Endothelial cell of umbilical vein (primary cell): ENCODE results near the gene MAN1A2. TPM values are rescaled to one million over a fixed set of nuclear protein-coding genes. Genes with fewer than 3 reads are reported as not detected.

Experiments used
- BruUV-seq: library from RNA; stranded (reverse); fragments of 400-500 nt; replicated peaks from 2 replicates; lab custom pipeline; 2021; lab: Mats Ljungman, UMichigan
- CTCF ChIA-PET: fragments of 300-600, 350-600 bp; sonication (Branson Sonifier 250); formaldehyde crosslinking; loops from one replicate; lab custom pipeline; 2021; ENCODE audit warnings: antibody characterized with exemption, inconsistent platforms; lab: Charles Lee
- POLR2A ChIA-PET: fragments of 300-600, 350-600 bp; sonication (Branson Sonifier 250); formaldehyde crosslinking; loops from one replicate; lab custom pipeline; 2021; ENCODE audit warnings: antibody characterized with exemption, inconsistent platforms; lab: Charles Lee
- DNase-seq: peaks from one replicate; pipeline ENCODE4 v3.0.0-alpha.2; 2011; ENCODE audit warnings: low read depth, low spot score
- FAIRE-seq: peaks from 2 replicates; lab custom pipeline; 2011; peaks lifted over from hg19 to GRCh38; lab: Jason Lieb, UNC
- H2AFZ ChIP-seq: 2 replicates; pipeline ENCODE4 v1.6.0; 2012; ENCODE audit warnings: low read depth, low read length, control low read depth, inconsistent platforms
- H3K27ac ChIP-seq: 2 replicates; pipeline ENCODE4 v1.5.1; 2011; ENCODE audit warnings: low read depth, mild to moderate bottlenecking, control low read depth, low read length, moderate library complexity; ENCODE audit not compliant: insufficient read depth
- H3K27me3 ChIP-seq, 2 experiments: 2 replicates each; pipeline versions ENCODE4 v1.6.0 to v1.6.1; 2011; ENCODE audit warnings: low read length in 2 of 2, mixed read lengths in 1 of 2; ENCODE audit not compliant: control insufficient read depth in 2 of 2, insufficient read depth in 2 of 2
- H3K36me3 ChIP-seq, 2 experiments: 2 replicates in 1 of 2; 3 replicates in 1 of 2; pipeline ENCODE4 v1.5.1; 2011; ENCODE audit warnings: low read length in 2 of 2, mild to moderate bottlenecking in 1 of 2, moderate library complexity in 1 of 2; ENCODE audit not compliant: control insufficient read depth in 2 of 2, insufficient read depth in 2 of 2; ENCODE audit errors: extremely low read depth in 1 of 2
- H3K4me1 ChIP-seq: 3 replicates; pipeline ENCODE4 v1.5.1; 2011; ENCODE audit warnings: mild to moderate bottlenecking, low read length; ENCODE audit not compliant: control insufficient read depth, insufficient read depth; ENCODE audit errors: extremely low read depth
- H3K4me2 ChIP-seq: 2 replicates; pipeline ENCODE4 v1.6.1; 2011; ENCODE audit warnings: low read length, control low read depth, mixed read lengths; ENCODE audit not compliant: insufficient read depth
- H3K4me3 ChIP-seq, 3 experiments: fragments of 200-600 bp in 1 of 3; sonication (generic), shearing (Covaris generic) in 1 of 3; replicated peaks in 1 of 3; 2 replicates each; pipeline ENCODE4 v1.5.1; 2011 to 2016; ENCODE audit warnings: control low read depth in 3 of 3, low read length in 3 of 3, mild to moderate bottlenecking in 2 of 3, inconsistent platforms in 1 of 3, low read depth in 1 of 3, moderate library complexity in 1 of 3; ENCODE audit not compliant: insufficient read depth in 1 of 3
- H3K79me2 ChIP-seq: 2 replicates; pipeline ENCODE4 v1.6.0; 2012; ENCODE audit warnings: low read length, inconsistent platforms; ENCODE audit not compliant: control insufficient read depth, insufficient read depth
- H3K9ac ChIP-seq: replicated peaks from 2 replicates; pipeline ENCODE3; 2011; ENCODE audit warnings: low read length, control low read depth; ENCODE audit not compliant: insufficient read depth; ENCODE audit errors: extremely low read depth
- H3K9me1 ChIP-seq: replicated peaks from 3 replicates; pipeline ENCODE4 v1.6.0; 2011; ENCODE audit warnings: mild to moderate bottlenecking, low read length; ENCODE audit not compliant: control insufficient read depth, insufficient read depth; ENCODE audit errors: extremely low read depth
- H3K9me3 ChIP-seq: replicated peaks from 2 replicates; pipeline ENCODE4 v1.5.1; 2012; ENCODE audit warnings: low read length, inconsistent platforms; ENCODE audit not compliant: control insufficient read depth, insufficient read depth
- H4K20me1 ChIP-seq: replicated peaks from 2 replicates; pipeline ENCODE3; 2011; ENCODE audit warnings: mild to moderate bottlenecking, low read length; ENCODE audit not compliant: control insufficient read depth, insufficient read depth; ENCODE audit errors: extremely low read depth
- EZH2 ChIP-seq: IDR thresholded peaks from 2 replicates; pipeline ENCODE4 v1.6.1; 2012; ENCODE audit warnings: borderline replicate concordance, low read depth, mild to moderate bottlenecking, moderate library complexity, low read length, inconsistent platforms; ENCODE audit not compliant: severe bottlenecking
- FOS ChIP-seq: IDR thresholded peaks from 2 replicates; pipeline ENCODE4 v1.6.1; 2011; ENCODE audit warnings: mild to moderate bottlenecking, low read length, moderate library complexity, borderline replicate concordance; ENCODE audit not compliant: insufficient read depth
- GATA2 ChIP-seq: IDR thresholded peaks from 2 replicates; pipeline ENCODE4 v1.7.0; 2011; ENCODE audit warnings: low read depth, mild to moderate bottlenecking, moderate library complexity, mixed read lengths, low read length; ENCODE audit not compliant: insufficient read length, insufficient read depth
- JUN ChIP-seq: IDR thresholded peaks from 2 replicates; pipeline ENCODE4 v1.6.1; 2011; ENCODE audit warnings: borderline replicate concordance, low read depth; ENCODE audit not compliant: insufficient read length, insufficient read depth
- MYC ChIP-seq: IDR thresholded peaks from one replicate; pipeline ENCODE4 v1.6.1; 2011; ENCODE audit warnings: mild to moderate bottlenecking, low read depth, low read length
- POLR2A ChIP-seq: IDR thresholded peaks from 2 replicates; pipeline ENCODE4 v1.6.1; 2012; ENCODE audit warnings: low read depth, mild to moderate bottlenecking, control low read depth, low read length
- POLR2AphosphoS5 ChIP-seq: IDR thresholded peaks from 2 replicates; pipeline ENCODE4 v1.6.1; 2012; ENCODE audit warnings: low read depth, mild to moderate bottlenecking, control low read depth, low read length, moderate library complexity; ENCODE audit not compliant: insufficient read depth
- dilution Hi-C: fragments of 300-500 bp; cut with MboI; formaldehyde crosslinking; loops from one replicate; pipeline ENCODE4 v1.15.0; 2019; ENCODE audit warnings: low sequenced_read_pairs; ENCODE audit not compliant: extremely low pct_ligation_motif_present
- intact Hi-C: fragments of 100-400 bp; cut with micrococcal nuclease; formaldehyde crosslinking; loops from one replicate; pipeline ENCODE4 v1.10.0; 2022
- polyA plus RNA-seq, 4 experiments: library from polyadenylated mRNA; depleted of rRNA in 3 of 4; stranded (reverse) in 3 of 4; unstranded in 1 of 4; fragments of >200 nt; gene quantifications; 2 replicates each; pipeline versions ENCODE4 v1.2.1 to v1.2.3, GENCODE V29; 2011 to 2012; ENCODE audit warnings: missing spikeins in 1 of 4
- total RNA-seq: library from RNA; stranded (reverse); gene quantifications from 2 replicates; pipeline ENCODE4 v1.2.3, GENCODE V29; 2021
- TF ChIP-seq, protein P1 (sequence below): IDR thresholded peaks from 2 replicates; pipeline ENCODE4 v1.6.1; 2011; ENCODE audit not compliant: insufficient read depth, insufficient read length
- TF ChIP-seq, protein P2 (sequence below), 2 donors: IDR thresholded peaks; 1 replicate in 1 of 2; 2 replicates in 1 of 2; pipeline ENCODE4 v1.5.1; 2011; ENCODE audit warnings: low read length in 2 of 2, mild to moderate bottlenecking in 2 of 2, moderate library complexity in 2 of 2, control low read depth in 1 of 2, inconsistent platforms in 1 of 2, low read depth in 1 of 2; ENCODE audit not compliant: insufficient read depth in 1 of 2; ENCODE audit errors: extremely low read depth in 1 of 2

MAN1A2 gene
- total and polyA plus RNA-seq, 2 donors (not counting 3 experiments of a cell fraction or from before 2014, with no cell fraction given), result 13.5 to 36.2 TPM

- H3K4me3 ChIP-seq, result no peak overlapping the region
- BruUV-seq, result no TSS peak
- H3K27ac ChIP-seq, result no peak overlapping the region
- no peaks in the 10 kb centered on the region for H3K79me2 ChIP-seq
- H3K9me3 ChIP-seq, result no peaks in the 10 kb centered on the region
- intact Hi-C loops, result no loop called here
- ChIA-PET POLR2A (no interaction called here), CTCF (interaction anchor here (1.6 kb wide), 1 partner anchor 22 kb away, joined by 4 read pairs; no protein-coding TSS in a partner anchor)
- H3K4me1 ChIP-seq, result no peaks in the 10 kb centered on the region
- no peaks in the 10 kb centered on the region for H4K20me1 ChIP-seq
- H3K36me3 ChIP-seq, result no peaks in the 10 kb centered on the region
- no peak overlapping the region for H3K9ac ChIP-seq
- no peak for DNase-seq
- FAIRE-seq, result no peak
- no peak overlapping the region for H3K4me2 ChIP-seq
- TF ChIP-seq, protein P1, sequence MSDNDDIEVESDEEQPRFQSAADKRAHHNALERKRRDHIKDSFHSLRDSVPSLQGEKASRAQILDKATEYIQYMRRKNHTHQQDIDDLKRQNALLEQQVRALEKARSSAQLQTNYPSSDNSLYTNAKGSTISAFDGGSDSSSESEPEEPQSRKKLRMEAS, result no peak
- TF ChIP-seq POLR2AphosphoS5 (no peak), GATA2 (no peak), MYC (no peak), POLR2A (no peak), JUN (no peak), FOS (no peak), EZH2 (no peak)
- TF ChIP-seq, protein P2, sequence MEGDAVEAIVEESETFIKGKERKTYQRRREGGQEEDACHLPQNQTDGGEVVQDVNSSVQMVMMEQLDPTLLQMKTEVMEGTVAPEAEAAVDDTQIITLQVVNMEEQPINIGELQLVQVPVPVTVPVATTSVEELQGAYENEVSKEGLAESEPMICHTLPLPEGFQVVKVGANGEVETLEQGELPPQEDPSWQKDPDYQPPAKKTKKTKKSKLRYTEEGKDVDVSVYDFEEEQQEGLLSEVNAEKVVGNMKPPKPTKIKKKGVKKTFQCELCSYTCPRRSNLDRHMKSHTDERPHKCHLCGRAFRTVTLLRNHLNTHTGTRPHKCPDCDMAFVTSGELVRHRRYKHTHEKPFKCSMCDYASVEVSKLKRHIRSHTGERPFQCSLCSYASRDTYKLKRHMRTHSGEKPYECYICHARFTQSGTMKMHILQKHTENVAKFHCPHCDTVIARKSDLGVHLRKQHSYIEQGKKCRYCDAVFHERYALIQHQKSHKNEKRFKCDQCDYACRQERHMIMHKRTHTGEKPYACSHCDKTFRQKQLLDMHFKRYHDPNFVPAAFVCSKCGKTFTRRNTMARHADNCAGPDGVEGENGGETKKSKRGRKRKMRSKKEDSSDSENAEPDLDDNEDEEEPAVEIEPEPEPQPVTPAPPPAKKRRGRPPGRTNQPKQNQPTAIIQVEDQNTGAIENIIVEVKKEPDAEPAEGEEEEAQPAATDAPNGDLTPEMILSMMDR (IDR thresholded peaks at IDR 0.05; ENCODE audit: extremely low read depth in 1 of 2, insufficient read depth in 1 of 2, low read depth in 1 of 2, low read length in 2 of 2), result no peak
- no peaks in the 10 kb centered on the region for H3K9me1 ChIP-seq
- peaks cover 0 to 4% of the 10 kb centered on the region in 2 experiments for H3K27me3 ChIP-seq
- dilution Hi-C loops, result no loop called here
- H2AFZ ChIP-seq, result no peak overlapping the region
These were observed 189.1 kb downstream of the MAN1A2 start for GRCh38 chr1:117556341-117556740.
